Esophagus (tissue), 2 donors: Measurements from ENCODE around the gene RUNDC1. TPM values are rescaled to one million over a fixed set of nuclear protein-coding genes. Genes with fewer than 3 reads are reported as not detected.

ENCODE experiments used
- H3K27ac ChIP-seq, 2 donors: one replicate each; pipeline ENCODE4 v1.5.1; 2013; ENCODE audit warnings: low read depth in 2 of 2, mild to moderate bottlenecking in 2 of 2, inconsistent platforms in 1 of 2, low read length in 1 of 2, moderate library complexity in 1 of 2
- H3K27me3 ChIP-seq, 2 donors: one replicate each; pipeline ENCODE4 v1.6.1; 2013; ENCODE audit warnings: low read length in 2 of 2, control low read depth in 1 of 2, mild to moderate bottlenecking in 1 of 2; ENCODE audit not compliant: insufficient read depth in 2 of 2, control insufficient read depth in 1 of 2
- H3K36me3 ChIP-seq, 2 donors: one replicate each; pipeline ENCODE4 v1.6.1; 2013; ENCODE audit warnings: low read length in 1 of 2; ENCODE audit not compliant: control insufficient read depth in 2 of 2, insufficient read depth in 2 of 2
- H3K4me1 ChIP-seq, 2 donors: one replicate each; pipeline ENCODE4 v1.6.1; 2013; ENCODE audit warnings: low read length in 1 of 2; ENCODE audit not compliant: control insufficient read depth in 2 of 2, insufficient read depth in 2 of 2
- H3K4me3 ChIP-seq, 2 donors: one replicate each; pipeline ENCODE4 v1.5.1; 2013; ENCODE audit warnings: low read length in 2 of 2, mild to moderate bottlenecking in 2 of 2, low read depth in 1 of 2, moderate library complexity in 1 of 2
- H3K9me3 ChIP-seq, 2 donors: one replicate each; pipeline ENCODE4 v1.6.1; 2013; ENCODE audit warnings: mild to moderate bottlenecking in 2 of 2, low read depth in 1 of 2, low read length in 1 of 2, moderate library complexity in 1 of 2; ENCODE audit not compliant: control insufficient read depth in 2 of 2, insufficient read depth in 1 of 2
- WGBS, 2 donors: extraction: QIAGEN DNeasy Blood & Tissue Kit; methylation state at CpG; one replicate each; pipeline ENCODE4 v1.1.7; 2013; 5-methylcytosine and 5-hydroxymethylcytosine counted together
- polyA plus RNA-seq, 2 donors: library from polyadenylated mRNA; stranded (reverse); fragments of 200-250 nt; gene quantifications; one replicate each; pipeline ENCODE4 v1.2.3, GENCODE V29; 2013
- donor health status: healthy with polysubstance abuse.
- donor health status: Bipolar disorder and iron deficiency.

Gene RUNDC1
- polyA plus RNA-seq, 2 donors, result 5.2 to 5.7 TPM

DNA sequence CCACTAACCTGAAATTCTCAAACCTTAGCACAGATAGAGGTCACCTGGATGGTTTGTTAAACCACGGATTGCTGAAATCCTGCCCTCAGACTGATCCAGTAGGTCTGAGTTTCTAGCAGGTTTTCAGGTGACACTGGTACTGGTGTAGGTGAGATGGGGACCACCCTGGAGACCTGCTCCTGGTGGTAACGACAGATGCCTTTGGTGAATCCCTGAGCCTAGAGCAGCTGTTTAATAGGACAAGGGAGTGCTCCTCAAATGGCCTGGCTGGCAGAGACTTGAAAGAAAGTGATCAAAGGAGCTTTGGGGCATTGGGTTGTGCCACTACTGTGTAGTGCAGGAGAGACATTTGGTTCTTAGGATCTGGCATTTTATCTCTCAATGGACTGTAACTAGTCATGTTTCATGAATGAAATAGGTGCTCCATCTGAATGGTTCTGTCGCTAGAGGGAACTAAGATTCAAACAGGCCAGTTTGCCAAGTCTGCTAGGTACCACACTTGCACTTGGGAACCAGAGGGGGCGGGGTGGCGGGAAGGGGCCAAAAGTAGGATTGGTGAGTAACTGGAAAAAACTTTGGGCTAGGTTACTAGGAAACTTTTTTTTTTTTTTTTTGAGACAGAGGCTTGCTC lies 23.3 kb downstream of the RUNDC1 start:
- Histone ChIP-seq H3K4me3 (no peak overlapping the region), H3K27me3 (no peaks in the 10 kb centered on the region), H3K4me1 (peaks cover 0 to 4% of the 10 kb centered on the region in 2 donors), H3K27ac (peak overlapping the region; percentile 11 to 71), H3K9me3 (no peaks in the 10 kb centered on the region), H3K36me3 (peaks cover 9 to 20% of the 10 kb centered on the region in 2 donors)
- whole genome bisulfite sequencing, 2 donors, result 62 to 74% methylated on average over 5 of the region's 5 CpGs

DNA sequence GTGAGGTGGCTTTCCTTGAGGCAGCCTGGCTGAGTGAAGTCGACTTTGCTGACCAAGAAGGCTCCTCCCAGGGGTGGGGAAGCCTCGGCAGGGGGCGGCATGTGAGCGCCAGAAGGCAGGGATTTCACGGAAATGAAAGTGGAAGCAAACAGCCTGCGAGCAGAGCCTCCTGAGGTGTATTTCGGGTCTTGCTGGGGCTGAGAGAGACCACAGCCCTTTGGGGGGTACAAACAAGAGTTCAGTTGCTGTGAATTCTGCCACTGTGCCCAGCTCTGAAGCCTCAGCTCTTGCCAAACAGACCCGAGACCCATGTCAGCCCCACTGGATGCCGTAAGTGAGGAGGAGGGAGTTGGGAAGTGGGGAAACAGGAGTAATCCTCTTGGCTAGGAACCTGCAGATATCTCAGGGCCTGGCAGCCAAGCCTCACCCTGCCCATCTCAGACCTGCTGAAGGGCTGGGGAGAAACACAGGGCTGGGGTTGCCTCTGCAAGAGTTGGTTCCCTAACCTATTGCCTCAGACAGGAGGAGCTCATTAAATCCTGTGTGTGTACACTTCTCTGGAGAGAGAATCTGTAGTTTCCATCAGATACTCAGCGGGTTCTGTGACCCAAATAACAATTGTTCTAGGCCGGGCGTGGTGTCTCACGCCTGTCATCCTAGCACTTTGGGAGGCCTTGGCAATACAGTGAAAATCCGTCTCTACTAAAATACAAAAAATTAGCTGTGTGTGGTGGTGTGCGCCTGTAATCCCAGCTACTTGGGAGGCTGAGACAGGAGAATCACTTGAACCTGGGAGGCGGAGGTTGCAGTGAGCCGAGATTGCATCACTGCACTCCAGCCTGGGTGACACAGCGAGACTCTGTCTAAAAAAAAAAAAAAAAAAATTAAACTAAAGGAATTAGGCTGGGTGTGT lies 26.5 kb downstream of the RUNDC1 start, which contains the start of gene IFI35:
Gene IFI35 (plus strand): TSS at position 146 of the 913 bp plus-strand sequence. CDS start 164 bp downstream, at position 310.
- Histone ChIP-seq H3K9me3 (no peaks in the 10 kb centered on the region), H3K27ac (peak within 1 kb of the TSS; percentile 91 to 94), H3K27me3 (no peaks in the 10 kb centered on the region), H3K4me1 (peaks cover 0 to 3% of the 10 kb centered on the region in 2 donors), H3K4me3 (peak within 1 kb of the TSS; percentile 51 to 56), H3K36me3 (peaks cover 9 to 10% of the 10 kb centered on the region in 2 donors)
- 22 to 25% methylated on average over 18 of the region's 18 CpGs for WGBS, 2 donors

DNA sequence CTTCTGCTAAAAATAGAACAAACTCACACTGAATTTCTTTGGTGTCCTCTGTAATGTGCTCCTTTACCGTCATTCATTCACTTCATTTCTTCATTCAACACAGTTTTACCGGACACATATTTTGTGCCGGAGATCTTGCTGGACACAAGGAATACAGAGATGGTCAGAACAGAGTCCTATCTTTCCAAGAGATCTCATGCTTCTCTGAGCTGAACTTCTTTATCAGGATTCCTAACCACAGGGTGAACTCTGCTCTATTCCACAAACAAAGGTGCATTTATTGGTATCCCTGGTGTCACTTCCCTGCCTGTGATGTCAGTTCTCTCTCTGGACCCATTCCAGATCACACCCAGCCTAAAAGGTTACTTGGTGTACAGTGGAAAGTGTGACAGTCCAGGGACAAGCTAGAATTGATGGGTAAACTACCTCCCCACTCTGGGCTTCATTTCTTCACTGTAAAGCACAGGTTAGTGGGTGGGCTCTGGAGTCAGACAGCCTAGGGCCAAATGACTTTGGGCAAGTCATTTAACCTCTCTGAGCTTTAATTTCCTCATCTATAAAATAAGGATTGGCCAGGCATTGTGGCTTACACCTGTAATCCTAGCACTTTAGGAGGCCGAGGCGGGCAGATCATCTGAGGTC lies 30.4 kb downstream of the RUNDC1 start:
- Histone ChIP-seq H3K4me3 (no peak overlapping the region), H3K9me3 (no peaks in the 10 kb centered on the region), H3K27ac (no peak overlapping the region), H3K36me3 (peaks cover 0 to 19% of the 10 kb centered on the region in 2 donors), H3K4me1 (peaks cover 0 to 3% of the 10 kb centered on the region in 2 donors), H3K27me3 (no peaks in the 10 kb centered on the region)
- WGBS, 2 donors, result 78 to 90% methylated on average over 5 of the region's 5 CpGs

DNA sequence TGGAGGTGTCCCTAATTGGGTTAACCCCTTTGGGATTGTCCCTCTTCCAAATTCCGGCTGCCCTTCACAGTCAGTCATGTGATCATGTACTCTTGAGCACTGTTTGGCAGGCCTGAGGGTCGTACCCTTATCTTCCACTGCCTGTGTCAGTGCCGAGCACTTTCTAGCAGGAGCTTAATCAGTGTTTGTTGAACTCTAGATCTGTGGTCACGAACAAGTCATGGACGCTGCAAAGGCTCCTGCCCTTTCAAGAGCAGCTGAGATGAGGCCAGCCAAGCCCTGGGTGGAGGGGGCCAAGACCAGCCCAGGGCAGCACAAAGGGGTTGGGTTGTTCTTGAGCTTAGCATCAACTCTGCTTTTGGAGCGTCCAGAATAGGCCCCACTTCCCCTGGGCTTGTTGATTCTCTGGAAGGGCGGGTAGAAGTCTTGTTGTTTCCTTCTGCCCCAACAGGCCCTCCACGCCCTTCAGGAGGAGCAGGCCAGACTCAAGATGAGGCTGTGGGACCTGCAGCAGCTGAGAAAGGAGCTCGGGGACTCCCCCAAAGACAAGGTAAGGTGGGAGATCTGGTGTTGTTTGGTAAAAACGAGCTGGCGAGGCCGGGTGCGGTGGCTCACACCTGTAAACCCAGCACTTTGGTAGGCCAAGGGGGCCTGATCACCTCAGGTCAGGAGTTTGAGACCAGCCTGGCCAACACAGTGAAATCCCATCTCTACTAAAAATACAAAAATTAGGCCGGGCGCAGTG lies 31.5 kb downstream of the RUNDC1 start:
- Histone ChIP-seq H3K9me3 (no peaks in the 10 kb centered on the region), H3K27ac (no peak overlapping the region), H3K4me1 (peaks cover 0 to 3% of the 10 kb centered on the region in 2 donors), H3K27me3 (no peaks in the 10 kb centered on the region), H3K36me3 (peaks cover 0 to 27% of the 10 kb centered on the region in 2 donors), H3K4me3 (no peak overlapping the region)
- 69 to 75% methylated on average over 15 of the region's 15 CpGs for WGBS, 2 donors

DNA sequence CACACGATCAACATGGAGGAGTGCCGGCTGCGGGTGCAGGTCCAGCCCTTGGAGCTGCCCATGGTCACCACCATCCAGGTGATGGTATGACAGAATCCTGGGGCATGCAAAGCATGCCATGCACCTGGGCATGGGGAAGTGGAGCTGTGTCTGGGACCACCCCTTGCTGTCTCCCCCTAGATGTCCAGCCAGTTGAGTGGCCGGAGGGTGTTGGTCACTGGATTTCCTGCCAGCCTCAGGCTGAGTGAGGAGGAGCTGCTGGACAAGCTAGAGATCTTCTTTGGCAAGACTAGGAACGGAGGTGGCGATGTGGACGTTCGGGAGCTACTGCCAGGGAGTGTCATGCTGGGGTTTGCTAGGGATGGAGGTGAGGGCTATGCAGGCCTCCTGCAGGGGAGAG lies 32.9 kb downstream of the RUNDC1 start:
- Histone ChIP-seq H3K4me3 (no peak overlapping the region), H3K4me1 (peaks cover 0 to 7% of the 10 kb centered on the region in 2 donors), H3K36me3 (peaks cover 0 to 34% of the 10 kb centered on the region in 2 donors), H3K27me3 (no peaks in the 10 kb centered on the region), H3K9me3 (no peaks in the 10 kb centered on the region), H3K27ac (no peak overlapping the region)
- WGBS, 2 donors, result 84 to 92% methylated on average over 8 of the region's 8 CpGs

DNA sequence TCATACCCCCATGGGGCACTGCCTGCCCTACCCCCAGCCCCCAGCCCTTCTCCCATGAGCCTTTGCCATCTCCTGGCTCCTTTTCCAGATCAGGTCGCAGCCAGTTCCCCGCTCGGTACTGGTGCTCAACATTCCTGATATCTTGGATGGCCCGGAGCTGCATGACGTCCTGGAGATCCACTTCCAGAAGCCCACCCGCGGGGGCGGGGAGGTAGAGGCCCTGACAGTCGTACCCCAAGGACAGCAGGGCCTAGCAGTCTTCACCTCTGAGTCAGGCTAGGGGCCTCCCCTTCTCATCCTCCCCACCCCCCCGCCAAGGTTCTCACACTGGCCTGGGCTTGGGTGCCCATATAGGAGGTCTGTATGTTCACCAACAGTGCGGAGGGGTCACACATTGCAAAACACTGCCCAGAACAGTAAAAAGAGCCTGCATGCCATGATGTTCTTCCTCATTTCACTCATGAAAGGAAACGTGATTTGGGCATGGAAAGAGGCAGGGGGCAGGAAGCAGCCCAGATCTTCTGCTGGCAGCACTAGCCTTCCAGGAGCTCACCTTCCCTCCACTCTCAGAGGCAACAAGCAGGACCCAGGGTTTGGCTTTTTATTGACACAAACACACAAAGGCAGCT lies 33.8 kb downstream of the RUNDC1 start:
- H3K36me3 ChIP-seq, result peaks cover 0 to 36% of the 10 kb centered on the region in 2 donors
- peaks cover 0 to 8% of the 10 kb centered on the region in 2 donors for H3K4me1 ChIP-seq

DNA sequence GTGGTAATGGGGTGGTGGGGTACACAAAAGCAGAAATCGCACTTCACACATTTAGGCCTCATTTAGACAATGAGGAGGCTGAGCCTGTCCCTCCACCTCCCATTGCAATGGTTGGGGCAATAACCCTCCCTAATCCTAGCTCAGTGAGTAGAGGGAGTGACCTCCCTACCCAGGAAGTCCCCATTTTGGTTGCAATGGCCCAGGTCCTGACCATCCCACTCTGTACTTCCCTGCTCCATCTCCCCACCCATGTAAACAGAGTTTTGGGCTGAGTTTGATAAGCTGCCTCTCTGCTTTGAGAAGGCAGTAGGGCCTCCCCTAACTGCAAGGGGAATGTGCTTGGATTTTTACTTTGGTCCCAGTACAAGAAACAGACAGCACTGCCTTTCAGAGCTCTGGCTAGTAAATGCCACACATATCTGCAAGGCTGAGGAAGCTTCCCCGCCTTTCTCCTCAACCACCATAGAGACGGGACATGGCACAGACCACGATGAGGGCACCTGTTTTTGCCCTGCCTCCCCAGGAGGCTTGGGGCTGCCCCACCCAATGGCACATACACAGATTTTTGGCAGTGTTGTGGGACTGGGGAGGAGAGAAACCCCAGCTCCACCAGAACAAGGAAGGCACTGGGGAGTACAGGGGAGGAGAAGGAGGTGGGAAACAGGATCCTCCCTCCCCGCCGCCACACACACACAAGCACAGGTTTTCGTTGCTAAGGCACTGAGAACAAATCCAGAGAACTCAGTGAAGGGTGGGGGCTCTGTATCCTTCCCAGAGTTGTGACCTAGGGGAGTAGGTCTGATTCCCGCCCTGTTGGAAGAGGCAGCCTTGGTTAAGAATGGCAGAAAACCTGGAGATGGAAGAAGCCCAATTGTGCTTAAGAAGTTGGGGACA lies 34.5 kb downstream of the RUNDC1 start:
- Histone ChIP-seq H3K36me3 (peaks cover 0 to 38% of the 10 kb centered on the region in 2 donors), H3K9me3 (no peaks in the 10 kb centered on the region), H3K27ac (peak overlapping the region; percentile 32 to 38), H3K4me3 (no peak overlapping the region), H3K4me1 (peaks cover 2 to 10% of the 10 kb centered on the region in 2 donors), H3K27me3 (no peaks in the 10 kb centered on the region)
- 69 to 74% methylated on average over 8 of the region's 8 CpGs for WGBS, 2 donors

More for the DNA sequence above, 33.8 kb downstream of the RUNDC1 start:
- no peak overlapping the region for H3K4me3 ChIP-seq
- 78 to 81% methylated on average over 12 of the region's 12 CpGs for WGBS, 2 donors
- H3K9me3 ChIP-seq, result no peaks in the 10 kb centered on the region
- H3K27ac ChIP-seq, result peak overlapping the region in 1 of 2 donors; percentile 38
- H3K27me3 ChIP-seq, result no peaks in the 10 kb centered on the region

DNA sequence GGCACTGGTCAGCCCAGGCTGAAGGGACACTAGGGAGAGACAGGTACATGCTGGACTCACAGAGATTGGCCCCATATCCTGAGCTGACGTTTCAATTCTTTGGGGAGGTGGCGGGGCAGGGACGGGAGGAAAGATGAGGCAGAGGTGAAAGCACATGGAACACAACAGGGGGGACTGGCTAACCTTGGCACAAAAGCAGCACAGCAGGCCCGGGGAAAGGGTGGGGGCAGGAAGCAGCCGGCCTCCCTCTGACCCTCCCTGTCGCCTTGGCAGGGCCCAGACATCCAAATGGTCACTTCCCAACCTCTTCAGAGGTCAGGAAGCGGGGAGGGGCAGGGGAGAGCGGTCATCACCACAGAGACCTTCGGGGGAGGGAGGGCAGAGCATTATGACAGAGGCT lies 35.2 kb downstream of the RUNDC1 start:
- Histone ChIP-seq H3K27me3 (no peaks in the 10 kb centered on the region), H3K4me1 (peaks cover 2 to 12% of the 10 kb centered on the region in 2 donors)

More for the DNA sequence above, 35.2 kb downstream of the RUNDC1 start:
- peaks cover 0 to 38% of the 10 kb centered on the region in 2 donors for H3K36me3 ChIP-seq
- H3K4me3 ChIP-seq, result no peak overlapping the region
- no peaks in the 10 kb centered on the region for H3K9me3 ChIP-seq
- peak overlapping the region; percentile 32 to 38 for H3K27ac ChIP-seq
- 50 to 68% methylated on average over 9 of the region's 9 CpGs for WGBS, 2 donors
